H1 (cell line): ENCODE data around the gene SEMA3G. TPM values are rescaled to one million over a fixed set of nuclear protein-coding genes. Genes with fewer than 3 reads are reported as not detected.

ENCODE experiments used
- CTCF ChIA-PET: fragments of 300-600 bp; sonication (Branson Sonifier 250); formaldehyde crosslinking; loops from one replicate; lab custom pipeline; 2021; ENCODE audit not compliant: partially characterized antibody; lab: Charles Lee
- POLR2A ChIA-PET: fragments of 300-600 bp; sonication (Branson Sonifier 250); formaldehyde crosslinking; loops from one replicate; lab custom pipeline; 2021; ENCODE audit warnings: inconsistent platforms; ENCODE audit not compliant: partially characterized antibody; lab: Charles Lee
- DNase-seq, 2 experiments: peaks; one replicate each; pipeline versions ENCODE4 v3.0.0 to v3.0.0-alpha.2; 2010 to 2022; ENCODE audit warnings: low spot score in 2 of 2, low read depth in 1 of 2, mixed read lengths in 1 of 2
- FAIRE-seq: peaks from 2 replicates; lab custom pipeline; 2011; peaks lifted over from hg19 to GRCh38; lab: Jason Lieb, UNC
- H2AFZ ChIP-seq: 2 replicates; pipeline ENCODE4 v1.8.1; 2012; ENCODE audit warnings: low read length, inconsistent platforms
- H2AK5ac ChIP-seq: 2 replicates; pipeline ENCODE4 v1.6.1; 2013; ENCODE audit warnings: low read depth, low read length
- H2BK120ac ChIP-seq: replicated peaks from 2 replicates; pipeline ENCODE3; 2013; ENCODE audit warnings: low read depth, low read length, inconsistent platforms
- H2BK12ac ChIP-seq: 2 replicates; pipeline ENCODE4 v1.6.1; 2013; ENCODE audit warnings: low read depth, low read length
- H2BK15ac ChIP-seq: 2 replicates; pipeline ENCODE4 v1.6.1; 2013; ENCODE audit warnings: low read length
- H2BK20ac ChIP-seq: 2 replicates; pipeline ENCODE4 v1.6.1; 2013; ENCODE audit warnings: low read length
- H2BK5ac ChIP-seq: 2 replicates; pipeline ENCODE4 v1.6.1; 2013; ENCODE audit warnings: low read depth, low read length
- H3K14ac ChIP-seq: 2 replicates; pipeline ENCODE4 v1.6.1; 2013; ENCODE audit warnings: inconsistent platforms; ENCODE audit not compliant: insufficient read length
- H3K18ac ChIP-seq: 2 replicates; pipeline ENCODE4 v1.6.1; 2013; ENCODE audit warnings: low read length; ENCODE audit errors: extremely low read depth
- H3K23ac ChIP-seq: 2 replicates; pipeline ENCODE4 v1.6.1; 2013; ENCODE audit warnings: inconsistent platforms; ENCODE audit not compliant: insufficient read length
- H3K23me2 ChIP-seq: 2 replicates; pipeline ENCODE4 v1.6.1; 2013; ENCODE audit warnings: low read depth, low read length
- H3K27ac ChIP-seq: 2 replicates; pipeline ENCODE4 v1.6.1; 2011; ENCODE audit warnings: low read depth, low read length, inconsistent platforms
- H3K27me3 ChIP-seq, 4 experiments: replicated peaks in 1 of 4; 1 replicate in 1 of 4; 2 replicates in 3 of 4; pipeline versions ENCODE4 v1.6.1 to v1.8.1; 2011 to 2013; ENCODE audit warnings: low read length in 3 of 4, mild to moderate bottlenecking in 3 of 4, inconsistent platforms in 2 of 4, mixed read lengths in 2 of 4, moderate library complexity in 1 of 4; ENCODE audit not compliant: control insufficient read depth in 3 of 4, insufficient read depth in 3 of 4; ENCODE audit errors: extremely low read depth in 1 of 4
- H3K36me3 ChIP-seq, 4 experiments: 2 replicates each; pipeline versions ENCODE4 v1.6.1 to v1.8.1; 2011 to 2013; ENCODE audit warnings: mild to moderate bottlenecking in 4 of 4, low read length in 3 of 4, moderate library complexity in 2 of 4, control low read depth in 1 of 4, inconsistent platforms in 1 of 4; ENCODE audit not compliant: insufficient read depth in 4 of 4, control insufficient read depth in 2 of 4
- H3K4ac ChIP-seq: replicated peaks from 2 replicates; pipeline ENCODE3; 2013; ENCODE audit warnings: low read length, low read depth, mixed read lengths, inconsistent platforms; ENCODE audit not compliant: insufficient read length
- H3K4me1 ChIP-seq, 4 experiments: replicated peaks in 1 of 4; 1 replicate in 1 of 4; 2 replicates in 3 of 4; pipeline versions ENCODE4 v1.6.1 to v1.8.1; 2011 to 2013; ENCODE audit warnings: low read length in 3 of 4, inconsistent platforms in 2 of 4, mixed read lengths in 1 of 4; ENCODE audit not compliant: insufficient read depth in 4 of 4, control insufficient read depth in 3 of 4
- H3K4me2 ChIP-seq, 2 experiments: 2 replicates each; pipeline versions ENCODE4 v1.6.1 to v1.8.1; 2011 to 2013; ENCODE audit warnings: low read depth in 2 of 2, low read length in 2 of 2, control low read depth in 1 of 2, inconsistent platforms in 1 of 2, mild to moderate bottlenecking in 1 of 2; ENCODE audit not compliant: insufficient read depth in 1 of 2
- H3K4me3 ChIP-seq, 4 experiments: fragments of 200-600, 300-600 bp in 1 of 4; sonication (generic), shearing (Covaris generic), sonication (Bioruptor Twin) in 1 of 4; 2 replicates each; pipeline versions ENCODE4 v1.5.1 to v1.8.1; 2011 to 2016; ENCODE audit warnings: low read length in 4 of 4, low read depth in 3 of 4, control low read depth in 2 of 4, inconsistent platforms in 2 of 4, mild to moderate bottlenecking in 2 of 4, mixed read lengths in 1 of 4, moderate library complexity in 1 of 4; ENCODE audit not compliant: insufficient read depth in 2 of 4; ENCODE audit errors: extremely low read depth in 1 of 4
- H3K56ac ChIP-seq: replicated peaks from 2 replicates; pipeline ENCODE3; 2013; ENCODE audit warnings: low read depth, mild to moderate bottlenecking, mixed read lengths, low read length, inconsistent platforms; ENCODE audit not compliant: insufficient read length
- H3K79me1 ChIP-seq: 2 replicates; pipeline ENCODE4 v1.6.1; 2013; ENCODE audit warnings: low read depth, low read length, control low read depth
- H3K79me2 ChIP-seq, 2 experiments: 2 replicates each; pipeline versions ENCODE4 v1.6.1 to v1.8.1; 2012 to 2013; ENCODE audit warnings: low read length in 2 of 2, mild to moderate bottlenecking in 2 of 2, inconsistent platforms in 1 of 2; ENCODE audit not compliant: insufficient read depth in 2 of 2, control insufficient read depth in 1 of 2
- H3K9ac ChIP-seq, 4 experiments: replicated peaks in 1 of 4; 1 replicate in 1 of 4; 2 replicates in 3 of 4; pipeline versions ENCODE4 v1.6.1 to v1.8.1; 2011 to 2013; ENCODE audit warnings: low read depth in 3 of 4, low read length in 3 of 4, control low read depth in 2 of 4, mild to moderate bottlenecking in 2 of 4, moderate library complexity in 2 of 4, inconsistent platforms in 1 of 4; ENCODE audit errors: extremely low read depth in 1 of 4
- H3K9me3 ChIP-seq, 2 experiments: 2 replicates each; pipeline versions ENCODE4 v1.6.1 to v1.8.1; 2012 to 2013; ENCODE audit warnings: mild to moderate bottlenecking in 2 of 2, moderate library complexity in 2 of 2, control low read depth in 1 of 2, inconsistent platforms in 1 of 2, low read depth in 1 of 2, low read length in 1 of 2, mixed read lengths in 1 of 2; ENCODE audit not compliant: insufficient read depth in 2 of 2
- H4K20me1 ChIP-seq, 2 experiments: replicated peaks in 1 of 2; 2 replicates each; pipeline versions ENCODE3 to v1.8.1; 2011 to 2013; ENCODE audit warnings: inconsistent platforms in 2 of 2, low read length in 2 of 2, mild to moderate bottlenecking in 1 of 2; ENCODE audit not compliant: insufficient read depth in 2 of 2, control insufficient read depth in 1 of 2
- H4K5ac ChIP-seq: 2 replicates; pipeline ENCODE4 v1.6.1; 2013; ENCODE audit warnings: low read length, low read depth, mixed read lengths, inconsistent platforms; ENCODE audit not compliant: insufficient read length
- H4K8ac ChIP-seq: 2 replicates; pipeline ENCODE4 v1.8.0; 2013; ENCODE audit warnings: mild to moderate bottlenecking, moderate library complexity, low read length, inconsistent platforms; ENCODE audit not compliant: insufficient read depth; ENCODE audit errors: extremely low read depth
- H4K91ac ChIP-seq: replicated peaks from 2 replicates; pipeline ENCODE3; 2013; ENCODE audit warnings: low read length, mixed read lengths, inconsistent platforms; ENCODE audit not compliant: insufficient read length
- ATF3 ChIP-seq: IDR thresholded peaks from 2 replicates; pipeline ENCODE4 v1.6.1; 2011; ENCODE audit warnings: low read depth, mild to moderate bottlenecking, low read length; ENCODE audit not compliant: insufficient read depth
- CTBP2 ChIP-seq: IDR thresholded peaks from 2 replicates; pipeline ENCODE4 v1.7.0; 2011; ENCODE audit warnings: borderline replicate concordance, mild to moderate bottlenecking, moderate library complexity, mixed read lengths, low read length; ENCODE audit not compliant: insufficient read depth, insufficient read length
- CTCF ChIP-seq, 3 experiments: IDR thresholded peaks; 1 replicate in 2 of 3; 2 replicates in 1 of 3; pipeline versions ENCODE4 v1.5.1 to v1.6.1; 2011; ENCODE audit warnings: low read length in 3 of 3, mild to moderate bottlenecking in 3 of 3, inconsistent platforms in 2 of 3, low read depth in 1 of 3, moderate library complexity in 1 of 3; ENCODE audit not compliant: insufficient read depth in 1 of 3; ENCODE audit errors: control extremely low read depth in 1 of 3
- KDM4A ChIP-seq: IDR thresholded peaks from one replicate; pipeline ENCODE4 v1.7.1; 2012; ENCODE audit warnings: low read depth, mild to moderate bottlenecking, moderate library complexity, low read length, inconsistent platforms; ENCODE audit not compliant: severe bottlenecking
- MAFK ChIP-seq: IDR thresholded peaks from 2 replicates; pipeline ENCODE4 v1.6.1; 2012; ENCODE audit warnings: low read depth, mild to moderate bottlenecking, improper control_type of control experiment, low read length
- RBBP5 ChIP-seq: IDR thresholded peaks from 2 replicates; pipeline ENCODE4 v1.7.1; 2012; ENCODE audit warnings: low read depth, mild to moderate bottlenecking, inconsistent platforms, low read length, moderate library complexity, borderline replicate concordance
- RXRA ChIP-seq: IDR thresholded peaks from 2 replicates; pipeline ENCODE4 v1.6.1; 2011; ENCODE audit warnings: low read depth, mild to moderate bottlenecking, low read length, moderate library complexity; ENCODE audit not compliant: insufficient read depth
- SUZ12 ChIP-seq: fragments of 200-600 bp; sonication (generic); IDR thresholded peaks from 2 replicates; pipeline ENCODE4 v1.6.1; 2012; ENCODE audit warnings: mild to moderate bottlenecking, inconsistent platforms, low read length, moderate library complexity, mixed read lengths
- ZNF274 ChIP-seq: IDR thresholded peaks from 2 replicates; pipeline ENCODE4 v1.7.0; 2012; ENCODE audit warnings: low read length, borderline replicate concordance; ENCODE audit errors: extremely low read depth
- WGBS, 2 experiments: shearing (Covaris generic) in 1 of 2; methylation state at CpG; one replicate each; pipeline versions ENCODE4 v1.1.6 to v1.1.7; 2013 to 2015; ENCODE audit warnings: low lambda C conversion rate in 2 of 2, mixed read lengths in 2 of 2, inconsistent platforms in 1 of 2, low coverage in 1 of 2, missing lambda C conversion rate in 1 of 2; ENCODE audit not compliant: insufficient replicate concordance in 2 of 2, insufficient coverage in 1 of 2, insufficient read length in 1 of 2; ENCODE audit errors: extremely low coverage in 1 of 2, missing lambda C conversion rate in 1 of 2; 5-methylcytosine and 5-hydroxymethylcytosine counted together
- polyA plus RNA-seq, 7 experiments: library from polyadenylated mRNA; depleted of rRNA in 3 of 7; stranded (reverse) in 5 of 7; unstranded in 2 of 7; fragments of >200 nt in 5 of 7; fragments of 200-250 nt in 2 of 7; gene quantifications; 1 replicate in 5 of 7; 2 replicates in 1 of 7; 4 replicates in 1 of 7; pipeline versions ENCODE4 v1.2.1 to v1.2.3, GENCODE V29; 2011 to 2013; ENCODE audit warnings: missing spikeins in 2 of 7, mixed read lengths in 2 of 7
- total RNA-seq: library from RNA; stranded (reverse); fragmentation: NEBNext Ultra II Directional; extraction: Animal tissue kit (Norgen Biotek cat#: 25700); gene quantifications from 2 replicates; pipeline ENCODE4 v1.2.1, GENCODE V29; 2021

SEMA3G gene
- total and polyA plus RNA-seq, 2 of the 8 experiments (the other 6 are each of a cell fraction or from before 2014, with no cell fraction given), result 0.95 to 1.5 TPM

DNA sequence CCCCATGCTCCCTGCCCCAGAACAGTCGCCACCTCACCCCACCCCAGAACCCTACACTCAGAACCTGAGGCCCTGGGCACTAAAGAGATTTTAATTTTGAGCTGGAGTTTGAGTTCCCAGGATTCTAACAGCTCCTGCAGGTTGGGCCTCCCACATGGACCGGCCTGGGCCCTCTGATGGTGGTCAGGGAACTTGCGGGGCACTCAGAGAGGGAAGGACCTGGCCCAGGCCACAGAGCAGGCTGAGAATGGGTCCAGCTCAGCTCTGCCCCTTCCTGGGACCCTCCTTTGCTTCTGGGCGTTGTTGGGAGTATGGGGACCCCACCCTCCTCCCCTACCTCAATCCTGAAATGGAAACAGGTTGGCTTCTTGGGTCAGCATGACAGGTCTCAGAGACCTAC is 1.1 kb upstream of the SEMA3G start:
- Histone ChIP-seq H4K8ac (no peak overlapping the region), H3K14ac (no peak overlapping the region), H4K91ac (no peak overlapping the region), H3K79me2 (no peaks in the 10 kb centered on the region), H2BK120ac (no peak overlapping the region), H3K9ac (no peak overlapping the region), H3K36me3 (no peaks in the 10 kb centered on the region), H2AK5ac (no peak overlapping the region), H3K27ac (no peak overlapping the region), H3K23ac (no peak overlapping the region), H2BK12ac (0 out of 2 replicates have a peak overlapping the region, but pooled peaks have one; percentile 70), H2BK20ac (no peak overlapping the region), H2BK15ac (no peak overlapping the region; the same call in 1 of the 2 replicates), H3K4ac (no peak overlapping the region), H2BK5ac (no peak overlapping the region), H3K79me1 (peaks cover 3% of the 10 kb centered on the region; the same call in 1 of the 2 replicates), H3K18ac (no peak overlapping the region), H3K27me3 (0 out of 7 replicates have a peak, but pooled peaks cover 0 to 2% (median 0%) of the 10 kb centered on the region in 4 experiments), H2AFZ (no peak overlapping the region), H4K20me1 (no peaks in the 10 kb centered on the region), H3K23me2 (peaks cover 4% of the 10 kb centered on the region; the same call in 1 of the 2 replicates), H3K4me2 (no peak overlapping the region), H3K4me1 (peaks cover 0 to 18% (median 10%) of the 10 kb centered on the region in 4 experiments; a peak in 5 of 7 replicates), H4K5ac (no peak overlapping the region), H3K4me3 (no peak overlapping the region), H3K56ac (no peak overlapping the region), H3K9me3 (no peaks in the 10 kb centered on the region)
- ChIA-PET CTCF (interaction anchor here (0.6 to 12.8 kb wide), 31 partner anchors 7 to 375 kb away, joined by 3 to 109 read pairs (median 4); partner anchors contain the start of genes TLR9 and TNNC1), POLR2A (interaction anchor here (0.9 to 12.3 kb wide), 7 partner anchors 8 to 206 kb away, joined by 3 to 112 read pairs (median 3); partner anchors contain the start of gene TNNC1)
- WGBS, 2 experiments, result 82% methylated on average over 4 of the region's 4 CpGs; no CpG with 5 or more reads in 1 of the 2 experiments
- DNase-seq, result no peak
- FAIRE-seq, result no peak
- no peak for TF ChIP-seq RXRA
- TF ChIP-seq CTCF (IDR thresholded peaks at IDR 0.05; ENCODE audit: control extremely low read depth in 1 of 3, insufficient read depth in 1 of 3, low read depth in 1 of 3, low read length in 3 of 3), result no peak
- TF ChIP-seq ATF3, result no peak
- no peak for TF ChIP-seq MAFK
- TF ChIP-seq KDM4A, result no peak
- no peak for TF ChIP-seq RBBP5
- TF ChIP-seq SUZ12, result no peak
- TF ChIP-seq CTBP2, result no peak
- no peak for TF ChIP-seq ZNF274
